GM19239 (cell line): ENCODE measurements around the gene FOXK1.

Source experiments
- DNase-seq: peaks from one replicate; pipeline ENCODE4 v3.0.0; 2011; ENCODE audit warnings: low spot score; ENCODE audit not compliant: insufficient read length
- FAIRE-seq: peaks from 2 replicates; lab custom pipeline; 2011; peaks lifted over from hg19 to GRCh38; lab: Jason Lieb, UNC

The FOXK1 gene

DNA sequence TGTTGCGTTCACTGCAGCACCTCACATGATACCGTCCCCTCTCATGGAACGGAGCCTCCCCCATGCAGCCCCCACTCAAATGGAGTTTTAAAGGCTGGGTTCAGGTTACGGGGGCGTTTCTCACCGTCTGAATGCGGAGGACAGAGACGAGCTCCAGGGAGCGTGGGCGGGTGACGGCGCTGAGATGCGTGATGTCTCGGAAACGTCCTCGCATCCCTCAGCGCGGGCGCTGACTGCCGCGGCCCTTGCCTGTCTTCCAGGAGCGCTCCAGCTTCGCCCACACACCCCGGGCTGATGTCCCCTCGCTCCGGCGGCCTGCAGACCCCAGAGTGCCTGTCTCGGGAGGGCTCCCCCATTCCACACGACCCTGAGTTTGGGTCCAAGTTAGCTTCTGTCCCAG lies 76.7 kb downstream of the FOXK1 start:
- DNase-seq, result no peak

DNA sequence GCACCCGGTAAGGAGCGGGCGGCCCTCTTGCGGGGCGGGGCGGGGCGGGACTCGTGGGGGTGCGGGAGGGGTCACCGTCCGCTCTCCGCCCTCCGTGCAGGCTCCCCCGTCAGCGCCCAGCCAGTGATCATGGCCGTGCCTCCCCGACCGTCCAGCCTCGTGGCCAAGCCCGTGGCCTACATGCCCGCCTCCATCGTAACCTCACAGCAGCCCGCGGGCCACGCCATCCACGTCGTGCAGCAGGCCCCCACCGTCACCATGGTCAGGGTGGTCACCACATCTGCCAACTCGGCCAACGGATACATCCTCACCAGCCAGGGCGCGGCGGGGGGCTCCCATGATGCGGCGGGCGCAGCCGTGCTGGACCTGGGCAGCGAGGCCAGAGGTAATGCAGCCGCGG lies 77.1 kb downstream of the FOXK1 start:
- FAIRE-seq (no peak), DNase-seq (no peak)

More for the DNA sequence above, 76.7 kb downstream of the FOXK1 start:
- no peak for FAIRE-seq

DNA sequence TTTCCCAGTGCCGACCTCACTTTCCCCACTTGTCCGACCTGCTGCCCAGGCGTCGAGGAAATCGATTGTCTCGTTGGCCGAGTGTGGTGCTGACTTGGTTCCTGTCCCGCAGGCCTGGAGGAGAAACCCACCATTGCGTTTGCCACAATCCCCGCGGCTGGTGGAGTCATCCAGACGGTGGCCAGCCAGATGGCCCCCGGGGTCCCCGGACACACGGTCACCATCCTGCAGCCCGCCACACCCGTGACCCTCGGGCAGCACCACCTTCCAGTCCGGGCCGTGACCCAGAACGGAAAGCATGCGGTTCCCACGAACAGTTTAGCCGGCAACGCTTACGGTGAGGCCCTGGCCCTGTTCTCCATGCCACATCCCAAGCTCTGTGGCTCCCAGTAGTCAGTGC lies 78.9 kb downstream of the FOXK1 start:
- no peak for FAIRE-seq
- DNase-seq, result no peak

- DNase-seq (no peak), FAIRE-seq (no peak)
These were observed 80.3 kb downstream of the FOXK1 start for GRCh38 chr7:4762121-4763055.

GRCh38 chr7:4763091-4763793 lies 81.1 kb downstream of the FOXK1 start:
- FAIRE-seq (no peak), DNase-seq (no peak)

DNA sequence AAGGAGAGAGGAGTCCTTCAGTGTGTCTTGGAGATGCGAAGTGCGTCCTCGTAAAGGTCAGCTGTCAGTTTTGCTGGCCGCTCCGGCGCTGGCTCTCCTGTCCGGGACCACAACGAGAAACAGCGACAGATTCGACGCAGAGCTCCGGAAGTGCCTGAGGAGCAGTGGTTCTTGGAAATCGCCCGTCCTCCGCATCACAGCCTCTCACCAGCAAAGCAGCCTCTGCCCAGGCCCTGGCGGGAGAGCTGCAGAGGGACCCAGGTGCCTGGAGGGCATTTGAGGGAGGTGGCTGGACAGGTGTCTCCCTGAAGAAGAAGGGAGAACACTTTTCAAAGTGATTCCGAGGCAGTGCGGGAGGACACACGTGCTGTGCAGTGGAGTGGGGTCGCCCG lies 81.7 kb downstream of the FOXK1 start:
- FAIRE-seq, result no peak
- DNase-seq, result no peak

DNA sequence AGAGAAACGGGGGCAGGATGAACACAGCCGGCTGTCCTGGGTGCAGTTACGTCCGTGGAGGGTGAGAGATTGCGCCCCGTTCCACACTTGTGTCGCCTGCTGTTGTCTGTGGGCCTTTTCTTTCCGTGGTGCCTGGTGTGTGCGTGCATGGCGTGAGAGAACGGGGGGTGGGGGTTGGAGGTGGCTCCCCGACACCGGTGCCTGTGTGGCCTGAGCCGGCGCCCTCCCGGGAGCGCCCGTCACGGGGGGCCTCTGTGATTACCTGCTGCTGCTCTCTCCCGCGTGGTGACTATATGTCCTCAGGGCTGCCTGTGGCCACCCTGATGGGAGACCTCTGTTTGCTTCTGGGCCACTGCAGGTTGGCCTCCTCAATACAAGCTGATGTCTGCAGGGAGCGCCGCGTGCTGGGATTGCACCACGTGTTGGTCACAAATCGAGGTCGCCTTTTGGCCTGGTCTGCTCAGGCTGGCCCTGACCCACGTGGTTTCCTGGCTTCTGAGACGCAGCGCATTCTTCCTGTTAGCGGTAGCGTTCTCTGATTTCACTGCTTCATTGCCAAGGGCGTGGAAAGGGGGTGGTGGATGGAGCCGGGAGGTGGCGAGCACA lies 82.4 kb downstream of the FOXK1 start:
- DNase-seq (no peak), FAIRE-seq (no peak)

- FAIRE-seq (no peak), DNase-seq (no peak)
These were observed 83.8 kb downstream of the FOXK1 start for GRCh38 chr7:4765776-4766490.

DNA sequence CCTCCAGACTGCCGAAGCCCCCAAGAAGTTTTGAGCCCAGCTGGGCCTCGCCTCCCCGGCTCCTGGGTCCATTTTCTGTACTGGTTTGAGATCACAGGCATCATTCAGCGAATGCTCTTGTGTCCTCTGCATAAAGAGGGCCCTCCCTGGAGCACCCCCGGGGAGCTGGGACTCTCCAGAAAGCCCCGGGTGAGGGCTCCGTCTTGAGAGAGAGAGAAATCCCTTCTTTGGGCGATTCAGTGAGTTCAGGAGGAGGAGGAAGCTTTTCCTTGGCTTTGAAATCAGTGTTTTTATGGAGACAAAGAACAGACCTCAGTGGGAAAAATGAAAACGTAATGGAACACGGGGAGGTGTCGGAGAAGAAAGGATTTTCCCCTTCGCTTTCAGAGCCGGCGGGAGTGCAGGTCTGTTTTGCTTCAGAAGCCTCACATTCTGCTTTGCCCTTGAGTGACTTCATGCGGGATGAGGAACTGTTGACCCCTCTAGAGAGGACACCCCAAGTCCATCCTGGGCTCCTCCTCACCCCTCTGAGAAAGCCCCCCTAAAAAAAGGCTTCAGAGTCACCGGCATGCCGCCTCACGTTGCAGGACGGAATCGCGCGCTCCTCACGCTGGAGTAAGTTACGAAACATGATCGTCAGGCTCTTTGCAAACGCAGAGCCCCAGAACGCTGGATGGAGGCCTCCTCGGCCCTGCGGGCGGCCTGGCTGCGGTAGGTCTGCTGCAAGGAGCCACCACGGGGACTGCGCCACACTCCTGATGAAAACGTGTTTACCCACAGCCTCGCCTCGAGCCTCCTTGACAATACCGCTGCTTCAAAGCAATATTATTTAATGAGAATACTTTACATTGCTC lies 84.8 kb downstream of the FOXK1 start:
- no peak for DNase-seq
- no peak for FAIRE-seq

DNA sequence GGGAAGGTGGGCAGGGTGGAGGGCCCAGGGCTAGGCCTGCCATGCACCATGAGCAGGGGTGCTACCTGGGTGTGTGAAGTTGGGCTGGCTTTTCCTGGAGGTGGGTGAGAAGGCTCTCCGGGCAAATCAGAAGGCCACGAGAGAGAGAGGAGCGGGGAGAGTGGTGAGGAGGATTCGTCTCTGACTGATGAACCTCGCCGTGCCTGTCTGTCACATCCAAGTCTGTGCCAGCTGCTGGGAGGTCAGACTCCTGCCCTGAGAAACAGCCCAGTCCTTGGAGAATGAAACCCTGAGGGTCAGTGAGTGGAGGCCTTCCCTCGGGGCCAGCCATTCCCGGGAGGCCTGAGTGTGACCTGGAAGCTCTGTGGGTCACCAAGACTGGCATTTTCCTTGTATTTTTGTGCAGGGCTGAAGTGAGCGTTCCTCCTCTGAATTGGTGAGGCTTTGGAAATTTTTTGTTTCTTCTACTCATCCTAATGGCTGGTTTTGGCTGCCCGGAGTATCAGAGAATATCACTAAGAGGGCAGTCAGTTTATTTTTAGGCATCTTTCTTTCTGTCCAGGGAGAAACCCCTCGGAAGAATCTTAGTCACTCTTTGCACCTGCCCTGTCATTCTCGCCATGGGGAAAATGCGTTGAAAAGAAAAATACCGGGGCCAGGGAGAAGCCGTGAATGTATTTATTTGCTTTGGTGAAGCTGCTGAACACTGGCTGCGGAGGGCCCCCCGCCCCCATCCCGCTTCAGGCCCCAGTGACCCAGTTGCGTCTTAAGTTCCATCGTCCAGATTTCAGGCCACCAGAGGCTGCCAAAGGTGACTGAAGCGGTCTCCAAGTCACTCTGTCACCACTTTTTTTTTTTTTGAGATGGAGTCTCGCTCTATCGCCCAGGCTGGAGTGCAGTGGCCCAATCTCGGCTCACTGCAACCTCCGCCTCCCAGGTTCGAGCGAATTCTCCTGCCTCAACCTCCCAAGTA lies 86.8 kb downstream of the FOXK1 start:
- DNase-seq, result no peak
- FAIRE-seq, result no peak

DNA sequence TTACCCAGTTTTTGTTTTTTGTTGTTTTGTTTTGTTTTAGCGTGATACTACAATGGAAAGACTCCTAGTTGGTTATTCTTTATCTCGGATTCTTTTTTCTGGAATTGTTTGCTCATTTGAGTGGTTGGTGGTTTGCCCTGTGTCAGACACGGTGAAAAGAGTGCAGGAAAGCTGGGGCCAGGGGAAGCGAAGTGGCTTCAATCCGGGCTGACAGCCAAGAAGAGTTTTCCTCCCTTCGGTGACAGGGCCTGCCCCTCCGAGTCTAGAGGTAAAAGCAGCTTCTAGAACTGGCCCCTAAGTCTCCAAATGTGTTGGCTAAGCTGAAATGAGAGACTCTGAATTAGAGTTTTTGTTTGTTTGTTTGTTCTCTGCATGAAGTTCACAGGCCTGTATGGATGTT lies 87.7 kb downstream of the FOXK1 start:
- DNase-seq, result no peak
- FAIRE-seq, result no peak

DNA sequence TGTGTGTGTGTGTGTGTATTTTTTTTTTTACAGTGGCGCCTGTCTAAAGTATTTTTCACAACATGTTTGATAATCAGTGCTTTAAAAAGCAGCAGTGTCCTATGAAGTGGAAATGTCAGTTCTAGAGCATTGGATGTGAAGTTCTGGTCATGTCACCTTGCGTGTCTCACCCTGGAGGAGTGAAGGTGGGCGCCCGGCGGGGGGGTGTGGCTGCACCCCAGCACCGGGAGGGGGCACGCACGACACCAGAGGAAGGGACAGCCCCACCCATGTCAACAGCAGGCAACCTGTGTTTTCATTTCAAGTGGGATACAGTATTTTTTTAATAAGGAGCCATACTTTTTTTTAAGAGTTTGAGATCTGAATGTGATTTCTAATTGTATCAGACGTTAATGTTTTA lies 88.8 kb downstream of the FOXK1 start:
- no peak for DNase-seq
- FAIRE-seq, result no peak

DNA sequence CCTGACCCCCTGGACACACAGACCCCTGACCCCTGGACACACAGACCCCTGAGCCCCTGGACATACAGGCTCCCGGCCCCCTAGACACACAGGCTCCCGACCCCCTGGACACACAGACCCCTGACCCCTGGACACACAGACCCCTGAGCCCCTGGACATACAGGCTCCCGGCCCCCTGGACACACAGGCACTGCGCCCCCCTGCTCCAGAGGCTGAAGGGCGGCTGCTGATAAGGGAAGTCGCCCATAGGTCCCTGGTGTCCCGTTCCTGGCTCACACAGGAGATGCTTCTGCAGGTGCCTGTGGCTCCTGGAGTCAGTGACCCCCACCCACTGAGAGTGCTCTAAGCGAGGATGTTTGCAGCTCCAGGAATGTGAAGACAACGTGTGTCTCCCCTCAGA lies 89.6 kb downstream of the FOXK1 start:
- no peak for DNase-seq
- no peak for FAIRE-seq

DNA sequence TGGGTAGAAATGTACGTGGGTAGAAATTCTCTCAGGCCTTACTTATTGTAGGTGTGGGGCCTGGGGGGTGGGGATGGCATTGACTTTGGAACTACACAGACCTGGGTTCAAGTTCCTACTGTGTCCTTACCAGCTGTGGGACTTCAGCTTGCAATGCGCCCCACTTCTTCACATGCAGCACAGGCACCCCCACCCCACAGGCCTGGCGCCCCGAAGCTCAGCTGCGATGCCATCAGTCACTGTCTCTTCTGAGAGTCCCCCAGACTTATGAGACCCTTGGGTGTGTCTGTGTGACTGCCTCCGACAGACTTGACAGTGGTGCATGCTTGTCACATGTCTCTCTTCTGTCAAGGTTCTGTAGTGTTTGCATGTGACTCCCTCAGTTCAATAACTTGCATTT lies 90.2 kb downstream of the FOXK1 start:
- FAIRE-seq, result no peak
- DNase-seq, result no peak

GRCh38 chr7:4774007-4774406 lies 91.9 kb downstream of the FOXK1 start:
- DNase-seq, result no peak
- no peak for FAIRE-seq

GRCh38 chr7:4774658-4775249 lies 92.7 kb downstream of the FOXK1 start:
- FAIRE-seq (peak; percentile 8), DNase-seq (peak; percentile 53)

DNA sequence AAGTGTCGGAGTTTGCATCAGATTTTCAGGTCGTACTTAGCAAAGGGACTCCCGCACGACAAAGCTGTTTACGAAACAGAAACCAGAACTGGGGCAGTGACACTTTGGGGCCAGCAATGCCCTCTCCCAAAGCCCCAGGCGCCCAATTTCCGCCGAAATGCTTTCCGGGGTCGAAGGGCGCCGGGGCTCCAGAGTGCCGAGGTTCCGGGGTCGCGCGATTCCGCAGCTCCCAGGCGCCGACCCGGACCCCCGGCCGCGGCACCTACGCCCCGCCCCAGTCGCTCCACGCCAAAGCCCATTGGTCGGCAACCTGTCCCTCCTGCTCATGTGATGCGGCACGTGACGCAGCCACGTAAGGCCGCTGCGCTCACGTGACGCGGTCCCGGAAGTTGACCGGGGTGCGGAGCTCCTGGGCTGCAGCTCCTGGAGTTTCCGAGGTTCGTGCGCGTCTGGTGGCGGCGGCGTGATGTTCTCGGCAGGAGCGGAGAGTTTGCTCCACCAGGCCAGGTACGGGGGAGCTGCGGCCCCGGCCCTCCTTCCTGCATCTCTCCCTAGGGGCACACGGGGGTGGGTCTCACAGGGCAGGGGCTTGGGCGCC lies 93.3 kb downstream of the FOXK1 start, which contains the start of gene AP5Z1:
Gene AP5Z1 (plus strand): TSS at position 374 of the 598 bp plus-strand sequence. CDS start 93 bp downstream, at position 467.
- FAIRE-seq (peak; percentile 96), DNase-seq (peak; percentile 98)
